Measurements from ENCODE around the gene ROR2.

The ROR2 gene

DNA sequence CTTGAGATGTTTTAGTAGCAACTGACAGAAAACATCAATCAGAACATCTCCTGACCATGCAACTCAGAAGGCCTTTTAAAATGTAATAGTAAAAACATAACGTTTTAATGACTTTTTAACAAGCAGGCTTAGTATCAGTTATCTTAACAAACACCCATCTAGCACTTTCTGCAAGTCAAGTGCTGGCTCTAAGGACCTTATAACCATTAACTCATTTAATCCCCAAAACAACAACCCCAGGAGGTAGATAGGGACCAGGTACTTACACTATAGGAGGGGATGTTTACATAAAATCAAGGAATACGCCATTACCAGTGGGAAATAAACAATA lies 41.8 kb downstream of the ROR2 start:
- no peak for TF ChIP-seq CTCF (IDR thresholded peaks at IDR 0.05)

DNA sequence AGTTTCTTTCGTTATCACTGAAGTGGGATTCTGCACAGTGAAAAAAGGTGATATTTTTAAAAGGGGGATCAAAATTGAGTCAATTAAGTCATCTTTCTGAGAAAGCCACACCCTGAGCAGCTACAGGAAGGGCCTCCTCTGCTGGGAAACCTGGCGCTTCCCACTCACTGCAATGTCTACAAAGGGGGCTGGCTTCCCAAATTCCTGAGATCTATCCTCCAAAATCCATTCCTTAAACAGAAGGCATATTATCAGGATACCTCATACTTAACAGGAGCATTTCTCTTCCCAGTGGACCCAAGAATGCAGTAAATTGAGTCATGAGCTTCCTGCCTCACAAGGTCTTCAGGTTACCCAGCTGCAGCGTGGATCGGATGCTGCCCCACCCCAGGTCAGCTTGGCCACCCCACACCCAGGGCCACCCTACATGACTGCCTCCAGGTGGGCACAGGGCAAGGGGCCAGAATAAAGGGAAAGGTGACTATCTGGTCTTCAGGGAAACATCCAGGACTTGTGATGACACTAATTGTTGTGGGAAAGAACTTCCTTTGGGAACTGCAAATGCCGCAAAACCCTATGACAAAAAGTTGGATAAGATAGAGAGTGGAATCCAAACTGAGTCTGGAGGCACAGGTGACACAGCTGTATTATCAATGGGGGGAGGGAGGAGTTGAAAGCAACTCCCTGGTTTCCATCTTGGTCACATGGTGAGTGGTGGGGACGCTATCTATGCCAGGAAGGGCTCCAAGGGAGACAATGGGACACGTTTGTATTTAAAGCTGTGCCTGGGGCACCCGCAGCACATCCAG lies 42.3 kb downstream of the ROR2 start:
- no peak for TF ChIP-seq CTCF (IDR thresholded peaks at IDR 0.05)

GRCh38 chr9:91905991-91906469 lies 44.0 kb downstream of the ROR2 start:
- no peak for TF ChIP-seq CTCF (IDR thresholded peaks at IDR 0.05)

DNA sequence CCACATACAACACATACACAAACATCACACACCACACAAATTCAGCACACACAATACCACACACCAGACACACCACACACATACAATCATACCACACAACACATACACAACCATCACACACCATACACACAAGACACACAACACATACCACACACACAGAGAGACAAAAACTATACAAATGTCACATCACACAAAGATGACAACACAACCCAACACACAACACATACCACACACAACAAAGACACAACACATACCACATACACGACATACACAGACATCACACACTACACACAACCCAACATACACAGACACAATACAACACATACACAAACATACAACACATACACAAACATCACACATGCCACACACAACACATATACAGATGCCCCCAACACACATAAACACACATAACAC lies 44.8 kb downstream of the ROR2 start:
- TF ChIP-seq CTCF (IDR thresholded peaks at IDR 0.05): no peak

DNA sequence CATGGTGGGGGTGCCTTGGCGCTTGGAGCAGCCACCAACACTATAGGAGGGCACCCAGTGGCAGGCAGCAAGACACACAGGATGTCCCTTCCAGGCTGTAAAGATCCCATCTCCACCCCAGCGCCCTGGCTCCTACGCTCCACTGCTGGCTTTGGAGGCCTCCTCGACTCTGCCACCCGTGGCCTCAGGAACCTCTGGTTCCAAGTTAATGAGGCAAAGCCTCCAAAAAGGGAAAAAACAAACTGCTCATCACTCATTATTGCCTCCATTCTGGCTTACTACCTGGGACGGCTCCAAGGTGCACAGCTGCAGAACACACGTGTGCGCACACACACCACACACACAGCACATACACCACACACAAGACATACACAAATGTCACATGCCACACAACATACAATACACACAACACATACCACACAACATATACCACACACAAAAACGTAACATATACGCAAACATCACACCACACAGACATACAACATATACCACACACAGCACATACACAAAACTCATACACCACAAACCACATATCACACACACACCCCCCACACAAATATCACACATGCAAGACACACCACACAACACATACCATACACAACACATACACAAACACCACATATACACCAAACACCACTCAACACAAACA lies 45.3 kb downstream of the ROR2 start:
- no peak for TF ChIP-seq CTCF (IDR thresholded peaks at IDR 0.05)

GRCh38 chr9:91903126-91903911 lies 46.7 kb downstream of the ROR2 start:
- TF ChIP-seq CTCF (IDR thresholded peaks at IDR 0.05): no peak

- TF ChIP-seq CTCF (IDR thresholded peaks at IDR 0.05): no peak
Measured at GRCh38 chr9:91902475-91903125, 47.4 kb downstream of the ROR2 start.
